ENCODE measurements around the gene RTN4R. TPM values are rescaled to one million over a fixed set of nuclear protein-coding genes. Genes with fewer than 3 reads are reported as not detected.
"Not testable (repeated sequence)": the region's sequence is repeated elsewhere in the genome, so short reads cannot be mapped to it uniquely, and the experiment has no call there.

Gene RTN4R
- total and polyA plus RNA-seq, 2 of the 8 experiments (the other 6 are each of a cell fraction or from before 2014, with no cell fraction given) = 21.8 to 41.3 TPM

GRCh38 chr22:20281473-20281872 lies 13.4 kb upstream of the RTN4R start:
- not testable (repeated sequence) for H2BK12ac ChIP-seq (ENCODE audit: low read depth, low read length); H3K79me1 ChIP-seq (ENCODE audit: low read depth, low read length); H3K4ac ChIP-seq (replicated peaks; ENCODE audit: insufficient read length, low read depth, low read length); H2AK5ac ChIP-seq (ENCODE audit: low read depth, low read length); H3K23ac ChIP-seq (ENCODE audit: insufficient read length); H3K4me2 ChIP-seq (ENCODE audit: insufficient read depth in 1 of 2, low read depth in 2 of 2, low read length in 2 of 2); H2BK20ac ChIP-seq (ENCODE audit: low read length); H3K56ac ChIP-seq (replicated peaks; ENCODE audit: insufficient read length, low read depth, low read length); H3K4me1 ChIP-seq (replicated peaks in 1 of 4; ENCODE audit: control insufficient read depth in 3 of 4, insufficient read depth in 4 of 4, low read length in 3 of 4); FAIRE-seq; H3K18ac ChIP-seq (ENCODE audit: extremely low read depth, low read length); H3K36me3 ChIP-seq (ENCODE audit: control insufficient read depth in 2 of 4, insufficient read depth in 4 of 4, low read length in 3 of 4); H3K23me2 ChIP-seq (ENCODE audit: low read depth, low read length); H3K79me2 ChIP-seq (ENCODE audit: control insufficient read depth in 1 of 2, insufficient read depth in 2 of 2, low read length in 2 of 2); H2AFZ ChIP-seq (ENCODE audit: low read length); H4K20me1 ChIP-seq (replicated peaks in 1 of 2; ENCODE audit: control insufficient read depth in 1 of 2, insufficient read depth in 2 of 2, low read length in 2 of 2); H2BK15ac ChIP-seq (ENCODE audit: low read length); H4K8ac ChIP-seq (ENCODE audit: extremely low read depth, insufficient read depth, low read length); H2BK5ac ChIP-seq (ENCODE audit: low read depth, low read length); H3K14ac ChIP-seq (ENCODE audit: insufficient read length); H3K9ac ChIP-seq (replicated peaks in 1 of 4; ENCODE audit: extremely low read depth in 1 of 4, low read depth in 3 of 4, low read length in 3 of 4); H3K27ac ChIP-seq (ENCODE audit: low read depth, low read length); DNase-seq (ENCODE audit: low read depth in 1 of 2, low spot score in 2 of 2); H3K4me3 ChIP-seq (ENCODE audit: extremely low read depth in 1 of 4, insufficient read depth in 2 of 4, low read depth in 3 of 4, low read length in 4 of 4); H4K5ac ChIP-seq (ENCODE audit: insufficient read length, low read depth, low read length); H3K9me3 ChIP-seq (ENCODE audit: insufficient read depth in 2 of 2, low read depth in 1 of 2, low read length in 1 of 2); H3K27me3 ChIP-seq (replicated peaks in 1 of 4; ENCODE audit: control insufficient read depth in 3 of 4, extremely low read depth in 1 of 4, insufficient read depth in 3 of 4, low read length in 3 of 4); H2BK120ac ChIP-seq (replicated peaks; ENCODE audit: low read depth, low read length); H4K91ac ChIP-seq (replicated peaks; ENCODE audit: insufficient read length, low read length)
- CTCF ChIA-PET (ENCODE audit: partially characterized antibody) = interaction anchor here (0.8 to 3.9 kb wide), 5 partner anchors 9 to 124 kb away, joined by 3 to 29 read pairs (median 3); no protein-coding TSS in a partner anchor
- 87% methylated on average over 7 of the region's 9 CpGs; no CpG with 5 or more reads in 1 of the 2 experiments for WGBS, 2 experiments (ENCODE audit: extremely low coverage in 1 of 2, insufficient coverage in 1 of 2, insufficient read length in 1 of 2, insufficient replicate concordance in 2 of 2, low coverage in 1 of 2, low lambda C conversion rate in 2 of 2, missing lambda C conversion rate in 1 of 2)
- POLR2A ChIA-PET (ENCODE audit: partially characterized antibody) = interaction anchor here (1.1 kb wide), 1 partner anchor 132 kb away, joined by 3 read pairs; no protein-coding TSS in a partner anchor

Data from H1 (cell line).